Skin of body (tissue), 2 donors: Measurements from ENCODE around the gene KRT3. TPM values are rescaled to one million over a fixed set of nuclear protein-coding genes. Genes with fewer than 3 reads are reported as not detected.

Experiments used
- DNase-seq: peaks from one replicate; lab custom pipeline; 2025; lab: John Stamatoyannopoulos, UW
- total RNA-seq: library from RNA; depleted of rRNA; stranded (reverse); fragments of >200 nt; gene quantifications from one replicate; pipeline ENCODE4 v1.2.3, GENCODE V29; 2014

KRT3 gene
- 0.10 TPM for total RNA-seq

- no peak for DNase-seq
Observed at GRCh38 chr12:52795694-52796428, at the start of gene KRT3. Gene KRT3, minus strand, starts transcription at chr12:52796117. Its CDS starts 75 bp downstream, at chr12:52796042.

- DNase-seq, result no peak
Observed at GRCh38 chr12:52844386-52844785, 48.5 kb upstream of the KRT3 start.

GRCh38 chr12:52839436-52840105, 43.7 kb upstream of the KRT3 start:
- DNase-seq, result no peak

GRCh38 chr12:52838609-52839435, 42.9 kb upstream of the KRT3 start:
- DNase-seq, result no peak

GRCh38 chr12:52837781-52838608, 42.1 kb upstream of the KRT3 start:
- no peak for DNase-seq

- DNase-seq, result no peak
Observed at GRCh38 chr12:52837413-52837741, 41.5 kb upstream of the KRT3 start.

GRCh38 chr12:52836491-52837412, 40.8 kb upstream of the KRT3 start:
- no peak for DNase-seq

- DNase-seq, result no peak
Observed at GRCh38 chr12:52836042-52836466, 40.1 kb upstream of the KRT3 start.

- DNase-seq, result no peak
Observed at GRCh38 chr12:52835271-52836041, 39.5 kb upstream of the KRT3 start.

- DNase-seq, result no peak
Observed at GRCh38 chr12:52834727-52835001, 38.7 kb upstream of the KRT3 start.

- DNase-seq, result no peak
Observed at GRCh38 chr12:52833922-52834726, 38.2 kb upstream of the KRT3 start, which contains the start of gene KRT79. Gene KRT79, minus strand, starts transcription at chr12:52834311. Its CDS starts 51 bp downstream, at chr12:52834260.

GRCh38 chr12:52832985-52833905, 37.3 kb upstream of the KRT3 start:
- DNase-seq, result no peak

GRCh38 chr12:52832451-52832850, 36.5 kb upstream of the KRT3 start:
- DNase-seq, result no peak

- DNase-seq, result no peak
Observed at GRCh38 chr12:52831251-52831650, 35.3 kb upstream of the KRT3 start.

GRCh38 chr12:52829986-52830770, 34.3 kb upstream of the KRT3 start:
- DNase-seq, result no peak

GRCh38 chr12:52828591-52829021, 32.7 kb upstream of the KRT3 start:
- DNase-seq, result no peak

- no peak for DNase-seq
Observed at GRCh38 chr12:52828156-52828555, 32.2 kb upstream of the KRT3 start.
